Measurements from ENCODE around the gene MRPL28. TPM values are rescaled to one million over a fixed set of nuclear protein-coding genes. Genes with fewer than 3 reads are reported as not detected.
"Not testable (repeated sequence)": the region's sequence is repeated elsewhere in the genome, so short reads cannot be mapped to it uniquely, and the experiment has no call there.

MRPL28 gene
- polyA plus RNA-seq, 1 of the 3 experiments (the other 2 are of a cell fraction) = 320 TPM

GRCh38 chr16:363766-364490 lies 6.4 kb downstream of the MRPL28 start (continued):
- no peak for TF ChIP-seq PBX3 (IDR thresholded peaks at IDR 0.05)

- Histone ChIP-seq H3K27me3 (ENCODE audit: insufficient read depth) (no peaks in the 10 kb centered on the region), H3K4me1 (ENCODE audit: control insufficient read depth in 1 of 2, insufficient read depth in 2 of 2, low read depth in 1 of 2, low read length in 1 of 2) (peaks cover 0 to 18% of the 10 kb centered on the region in 2 experiments; a peak in 1 of 4 replicates)
- TF ChIP-seq, protein P1, sequence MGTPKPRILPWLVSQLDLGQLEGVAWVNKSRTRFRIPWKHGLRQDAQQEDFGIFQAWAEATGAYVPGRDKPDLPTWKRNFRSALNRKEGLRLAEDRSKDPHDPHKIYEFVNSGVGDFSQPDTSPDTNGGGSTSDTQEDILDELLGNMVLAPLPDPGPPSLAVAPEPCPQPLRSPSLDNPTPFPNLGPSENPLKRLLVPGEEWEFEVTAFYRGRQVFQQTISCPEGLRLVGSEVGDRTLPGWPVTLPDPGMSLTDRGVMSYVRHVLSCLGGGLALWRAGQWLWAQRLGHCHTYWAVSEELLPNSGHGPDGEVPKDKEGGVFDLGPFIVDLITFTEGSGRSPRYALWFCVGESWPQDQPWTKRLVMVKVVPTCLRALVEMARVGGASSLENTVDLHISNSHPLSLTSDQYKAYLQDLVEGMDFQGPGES (IDR thresholded peaks at IDR 0.05; ENCODE audit: low read depth, low read length) = no peak
- no peak for TF ChIP-seq JUND (IDR thresholded peaks at IDR 0.05)
Observed at GRCh38 chr16:363110-363765, 7.1 kb downstream of the MRPL28 start.

DNA sequence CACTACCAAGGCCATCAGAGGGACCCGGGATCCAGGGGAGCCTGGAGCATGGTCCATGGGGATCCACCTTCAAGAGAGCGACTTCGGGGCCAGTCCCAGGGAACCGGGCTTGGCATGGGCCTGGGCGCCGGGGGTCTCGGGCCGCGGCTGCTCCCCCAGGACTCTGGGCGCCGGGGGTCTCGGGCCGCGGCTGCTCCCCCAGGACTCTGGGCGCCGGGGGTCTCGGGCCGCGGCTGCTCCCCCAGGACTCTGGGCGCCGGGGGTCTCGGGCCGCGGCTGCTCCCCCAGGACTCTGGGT lies 7.7 kb downstream of the MRPL28 start:
- H3K4me3 ChIP-seq (ENCODE audit: low read depth in 2 of 2, low read length in 1 of 2); H3K27ac ChIP-seq (ENCODE audit: low read depth in 2 of 2, low read length in 1 of 2); H3K4me2 ChIP-seq; H3K9me3 ChIP-seq; H4K20me1 ChIP-seq (ENCODE audit: insufficient read depth); H3K9ac ChIP-seq; DNase-seq; H3F3A ChIP-seq (replicated peaks; ENCODE audit: insufficient read depth); H3K27me3 ChIP-seq (ENCODE audit: insufficient read depth); H2AFZ ChIP-seq (ENCODE audit: low read depth); H3K36me3 ChIP-seq (replicated peaks in 1 of 2; ENCODE audit: control insufficient read depth in 1 of 2, insufficient read depth in 2 of 2, low read length in 1 of 2); H3K79me2 ChIP-seq (ENCODE audit: insufficient read depth); H3K9me2 ChIP-seq: not testable (repeated sequence)
- POLR2A ChIA-PET = interaction anchor here (1.4 kb wide), 1 partner anchor 134 kb away, joined by 3 read pairs; no protein-coding TSS in a partner anchor
- WGBS (ENCODE audit: low lambda C conversion rate) = 36% methylated on average over 5 of the region's 24 CpGs
- peaks cover 0 to 18% of the 10 kb centered on the region in 2 experiments; a peak in 1 of 4 replicates for H3K4me1 ChIP-seq (ENCODE audit: control insufficient read depth in 1 of 2, insufficient read depth in 2 of 2, low read depth in 1 of 2, low read length in 1 of 2)
- CTCF ChIA-PET = interaction anchor here (0.6 to 4.8 kb wide), 48 partner anchors 8 to 322 kb away, joined by 3 to 74 read pairs (median 5); partner anchors contain the start of genes ARHGDIG, AXIN1, FAM234A and HBM

More at GRCh38 chr16:363110-363765, 7.1 kb downstream of the MRPL28 start:
- Histone ChIP-seq H3K9me2 (no peaks in the 10 kb centered on the region), H3K27ac (ENCODE audit: low read depth in 2 of 2, low read length in 1 of 2) (no peak overlapping the region), H3K9ac (no peak overlapping the region), H3K4me3 (ENCODE audit: low read depth in 2 of 2, low read length in 1 of 2) (no peak overlapping the region), H2AFZ (ENCODE audit: low read depth) (no peak overlapping the region), H3K79me2 (ENCODE audit: insufficient read depth) (no peaks in the 10 kb centered on the region), H3K4me2 (no peak overlapping the region), H3K9me3 (no peaks in the 10 kb centered on the region), H4K20me1 (ENCODE audit: insufficient read depth) (no peaks in the 10 kb centered on the region), H3K36me3 (replicated peaks in 1 of 2; ENCODE audit: control insufficient read depth in 1 of 2, insufficient read depth in 2 of 2, low read length in 1 of 2) (peaks cover 1 to 12% of the 10 kb centered on the region in 2 experiments), H3F3A (replicated peaks; ENCODE audit: insufficient read depth) (peaks cover 8% of the 10 kb centered on the region)
- POLR2A ChIA-PET = interaction anchor here (1.4 kb wide), 1 partner anchor 135 kb away, joined by 3 read pairs; no protein-coding TSS in a partner anchor
- DNase-seq = peak; percentile 57
- CTCF ChIA-PET = interaction anchor here (0.8 to 4.8 kb wide), 17 partner anchors 8 to 299 kb away, joined by 3 to 74 read pairs (median 14); partner anchors contain the start of genes AXIN1, FAM234A, HBQ1 and MRPL28
- WGBS (ENCODE audit: low lambda C conversion rate) = 74% methylated on average over 18 of the region's 20 CpGs

Measured in SK-N-SH (cell line).